DND-41 (cell line): Measurements from ENCODE around the gene IL7R.

Experiments used
- ATAC-seq: fragments of 200-7000 bp; cut with Tn5 transposase; 3 replicates; pipeline ENCODE4 v1.9.1; 2021; ENCODE audit warnings: low read depth; ENCODE audit not compliant: insufficient read depth
- DNase-seq: peaks from one replicate; pipeline ENCODE4 v3.0.0-alpha.2; 2020
- H2AFZ ChIP-seq: 2 replicates; pipeline ENCODE4 v1.6.0; 2012; ENCODE audit warnings: low read depth, low read length
- H3K27ac ChIP-seq: 2 replicates; pipeline ENCODE4 v1.5.1; 2012; ENCODE audit warnings: low read length, inconsistent platforms
- H3K27me3 ChIP-seq: fragments of 200-600 bp; sonication (generic); 2 replicates; pipeline ENCODE4 v1.6.0; 2012; ENCODE audit warnings: low read length, mild to moderate bottlenecking, inconsistent platforms; ENCODE audit not compliant: insufficient read depth, poor library complexity
- H3K36me3 ChIP-seq: 2 replicates; pipeline ENCODE4 v1.5.1; 2012; ENCODE audit warnings: low read length, inconsistent platforms; ENCODE audit not compliant: insufficient read depth
- H3K4me1 ChIP-seq: 2 replicates; pipeline ENCODE4 v1.5.1; 2012; ENCODE audit warnings: mild to moderate bottlenecking, low read length; ENCODE audit not compliant: insufficient read depth
- H3K4me2 ChIP-seq: 2 replicates; pipeline ENCODE4 v1.6.0; 2012; ENCODE audit warnings: mild to moderate bottlenecking, moderate library complexity, low read length, inconsistent platforms; ENCODE audit not compliant: insufficient read depth
- H3K4me3 ChIP-seq, 2 experiments: fragments of 200-600 bp in 1 of 2; shearing (Covaris generic) in 1 of 2; 2 replicates each; pipeline ENCODE4 v1.5.1; 2012 to 2016; ENCODE audit warnings: inconsistent platforms in 2 of 2, low read length in 2 of 2, mild to moderate bottlenecking in 2 of 2, low read depth in 1 of 2, moderate library complexity in 1 of 2
- H3K79me2 ChIP-seq: 2 replicates; pipeline ENCODE4 v1.6.0; 2012; ENCODE audit warnings: low read length, inconsistent platforms; ENCODE audit not compliant: insufficient read depth
- H3K9ac ChIP-seq: 2 replicates; pipeline ENCODE4 v1.6.0; 2012; ENCODE audit warnings: low read depth, mild to moderate bottlenecking, inconsistent platforms, low read length, moderate library complexity
- H3K9me3 ChIP-seq: 2 replicates; pipeline ENCODE4 v1.5.1; 2012; ENCODE audit warnings: low read length, moderate library complexity, mild to moderate bottlenecking, inconsistent platforms; ENCODE audit not compliant: insufficient read depth, severe bottlenecking
- H4K20me1 ChIP-seq: 2 replicates; pipeline ENCODE4 v1.6.0; 2012; ENCODE audit warnings: low read length; ENCODE audit not compliant: insufficient read depth
- EZH2 ChIP-seq: IDR thresholded peaks from 3 replicates; pipeline ENCODE4 v1.6.1; 2012; ENCODE audit warnings: borderline replicate concordance, low read depth, mild to moderate bottlenecking, moderate library complexity, low read length, inconsistent platforms; ENCODE audit not compliant: severe bottlenecking
- TF ChIP-seq, protein P1 (sequence below): IDR thresholded peaks from 2 replicates; pipeline ENCODE4 v1.5.1; 2012; ENCODE audit warnings: borderline replicate concordance, low read length, moderate library complexity, mild to moderate bottlenecking; ENCODE audit not compliant: poor library complexity, severe bottlenecking; ENCODE audit errors: extremely low read depth

Gene IL7R

DNA sequence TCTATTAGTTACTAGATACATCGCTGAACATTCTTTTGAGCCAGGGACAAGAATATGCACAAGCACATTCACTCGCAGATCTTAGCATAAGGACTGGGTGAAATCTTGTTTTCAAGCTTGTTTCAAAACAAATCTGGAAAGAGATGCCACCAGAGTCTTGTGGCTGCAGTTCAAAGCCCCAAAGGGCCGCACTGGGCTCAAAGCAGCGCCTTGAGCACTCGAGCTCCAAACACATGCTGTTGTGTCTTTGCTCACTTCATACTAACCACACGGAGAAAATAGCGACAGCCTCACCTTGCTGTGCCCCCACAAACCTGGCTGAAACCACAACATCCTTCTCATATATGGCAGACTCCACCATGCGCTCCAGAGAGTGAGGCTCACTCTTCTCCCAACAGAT, 34.2 kb upstream of the IL7R start:
- Histone ChIP-seq H2AFZ (no peak overlapping the region), H3K4me3 (no peak overlapping the region), H3K27me3 (no peaks in the 10 kb centered on the region)

DNA sequence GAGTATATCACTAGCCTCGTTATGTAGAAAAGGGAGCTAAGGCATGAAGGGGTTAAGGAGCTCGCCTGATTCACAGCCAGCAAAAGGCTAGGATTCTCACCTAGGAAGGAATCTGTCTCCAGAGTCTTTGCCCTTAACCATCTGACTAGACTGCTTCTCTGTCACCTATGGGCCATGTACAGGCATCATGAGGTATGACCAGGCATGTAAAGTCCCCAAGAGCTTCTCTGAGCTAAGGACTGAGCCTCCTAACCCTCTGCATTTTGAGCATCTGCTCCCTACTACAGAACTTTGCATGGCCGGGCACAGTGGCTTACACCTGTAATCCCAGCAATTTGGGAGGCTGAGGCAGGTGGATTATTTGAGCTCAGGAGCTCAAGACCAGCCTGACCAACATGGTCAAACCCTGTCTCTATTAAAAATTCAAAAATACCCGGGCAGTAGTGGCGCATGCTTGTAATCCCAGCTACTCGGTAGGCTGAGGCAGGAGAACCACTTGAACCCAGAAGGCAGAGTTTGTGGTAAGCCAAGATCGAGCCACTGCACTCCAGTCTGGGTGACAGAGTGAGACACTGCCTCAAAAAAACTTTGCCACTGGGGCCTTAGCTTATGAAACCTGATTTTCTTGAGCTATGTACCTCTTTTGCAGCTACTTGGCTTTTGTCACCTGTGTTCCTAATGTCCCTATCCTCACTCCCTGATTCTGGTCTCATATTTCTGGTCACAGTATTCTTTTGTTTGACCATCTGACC, 33.2 kb upstream of the IL7R start:
- Histone ChIP-seq H3K4me3 (no peak overlapping the region), H3K27me3 (no peaks in the 10 kb centered on the region), H3K79me2 (no peaks in the 10 kb centered on the region), H3K9me3 (no peaks in the 10 kb centered on the region), H3K9ac (no peak overlapping the region), H3K4me2 (no peak overlapping the region), H3K27ac (no peak overlapping the region), H2AFZ (no peak overlapping the region), H4K20me1 (no peaks in the 10 kb centered on the region), H3K36me3 (no peaks in the 10 kb centered on the region), H3K4me1 (peaks cover 10% of the 10 kb centered on the region)
- TF ChIP-seq EZH2, result no peak
- TF ChIP-seq, protein P1, sequence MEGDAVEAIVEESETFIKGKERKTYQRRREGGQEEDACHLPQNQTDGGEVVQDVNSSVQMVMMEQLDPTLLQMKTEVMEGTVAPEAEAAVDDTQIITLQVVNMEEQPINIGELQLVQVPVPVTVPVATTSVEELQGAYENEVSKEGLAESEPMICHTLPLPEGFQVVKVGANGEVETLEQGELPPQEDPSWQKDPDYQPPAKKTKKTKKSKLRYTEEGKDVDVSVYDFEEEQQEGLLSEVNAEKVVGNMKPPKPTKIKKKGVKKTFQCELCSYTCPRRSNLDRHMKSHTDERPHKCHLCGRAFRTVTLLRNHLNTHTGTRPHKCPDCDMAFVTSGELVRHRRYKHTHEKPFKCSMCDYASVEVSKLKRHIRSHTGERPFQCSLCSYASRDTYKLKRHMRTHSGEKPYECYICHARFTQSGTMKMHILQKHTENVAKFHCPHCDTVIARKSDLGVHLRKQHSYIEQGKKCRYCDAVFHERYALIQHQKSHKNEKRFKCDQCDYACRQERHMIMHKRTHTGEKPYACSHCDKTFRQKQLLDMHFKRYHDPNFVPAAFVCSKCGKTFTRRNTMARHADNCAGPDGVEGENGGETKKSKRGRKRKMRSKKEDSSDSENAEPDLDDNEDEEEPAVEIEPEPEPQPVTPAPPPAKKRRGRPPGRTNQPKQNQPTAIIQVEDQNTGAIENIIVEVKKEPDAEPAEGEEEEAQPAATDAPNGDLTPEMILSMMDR, result no peak
- DNase-seq (no peak), ATAC-seq (no peak)

More for the DNA sequence above, 34.2 kb upstream of the IL7R start:
- no peaks in the 10 kb centered on the region for H3K36me3 ChIP-seq
- no peaks in the 10 kb centered on the region for H3K9me3 ChIP-seq
- H3K27ac ChIP-seq, result no peak overlapping the region
- ATAC-seq (peak; percentile 92), DNase-seq (peak; percentile 74)
- no peak overlapping the region for H3K9ac ChIP-seq
- no peak for TF ChIP-seq EZH2
- TF ChIP-seq, protein P1, result no peak
- H3K4me1 ChIP-seq, result peaks cover 10% of the 10 kb centered on the region
- H3K4me2 ChIP-seq, result no peak overlapping the region
- H3K79me2 ChIP-seq, result no peaks in the 10 kb centered on the region
- H4K20me1 ChIP-seq, result no peaks in the 10 kb centered on the region

DNA sequence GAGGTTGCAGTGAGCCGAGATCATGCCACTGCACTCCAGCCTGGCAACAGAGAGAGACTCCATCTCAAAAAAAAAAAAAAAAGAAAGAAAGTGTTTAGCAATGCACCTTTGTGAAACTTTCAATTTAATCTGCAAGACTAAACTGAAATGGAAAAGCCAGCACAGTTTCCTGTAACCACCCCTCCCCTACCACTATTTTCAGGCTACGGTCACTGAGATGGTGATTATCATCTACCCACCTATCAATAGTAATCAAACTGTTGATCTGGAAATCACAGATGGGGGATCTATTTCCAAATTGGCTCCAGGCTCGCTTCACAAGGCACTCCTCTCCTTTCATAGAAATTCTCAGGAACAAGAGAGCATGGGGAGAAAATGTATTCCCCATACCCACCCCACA, 30.6 kb upstream of the IL7R start:
- Histone ChIP-seq H3K27me3 (no peaks in the 10 kb centered on the region), H2AFZ (no peak overlapping the region), H3K36me3 (no peaks in the 10 kb centered on the region), H3K79me2 (no peaks in the 10 kb centered on the region), H3K27ac (no peak overlapping the region), H3K9ac (no peak overlapping the region), H3K4me2 (no peak overlapping the region), H4K20me1 (no peaks in the 10 kb centered on the region), H3K9me3 (no peaks in the 10 kb centered on the region), H3K4me1 (peaks cover 20% of the 10 kb centered on the region), H3K4me3 (no peak overlapping the region)
- no peak for ATAC-seq
- no peak for DNase-seq
- TF ChIP-seq, protein P1, result no peak

DNA sequence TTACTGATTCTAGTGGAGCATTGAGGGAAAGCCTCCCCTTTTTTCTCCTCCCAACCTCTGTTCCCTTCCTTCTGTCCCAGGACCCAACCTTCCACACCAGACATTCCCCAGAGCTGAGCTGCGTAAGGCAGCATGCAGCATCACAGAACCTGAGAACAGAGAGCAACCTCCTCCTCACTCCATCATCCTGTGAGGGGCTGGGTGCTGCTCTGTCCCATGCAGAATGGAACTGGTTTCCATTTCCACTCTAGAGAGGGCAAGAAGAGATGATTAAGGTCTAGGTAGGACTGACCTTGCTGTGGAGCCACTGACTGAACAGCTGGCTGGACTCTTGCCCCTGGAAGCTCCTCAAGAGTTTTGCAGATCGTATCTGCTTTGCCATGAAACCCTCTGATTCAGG, 30.1 kb upstream of the IL7R start:
- Histone ChIP-seq H3K4me3 (no peak overlapping the region), H3K9ac (no peak overlapping the region), H3K4me2 (no peak overlapping the region), H3K9me3 (no peaks in the 10 kb centered on the region), H3K27ac (no peak overlapping the region), H3K79me2 (no peaks in the 10 kb centered on the region), H4K20me1 (no peaks in the 10 kb centered on the region), H3K4me1 (peaks cover 25% of the 10 kb centered on the region), H2AFZ (no peak overlapping the region), H3K36me3 (no peaks in the 10 kb centered on the region), H3K27me3 (no peaks in the 10 kb centered on the region)
- TF ChIP-seq, protein P1, result no peak
- TF ChIP-seq EZH2, result no peak
- DNase-seq, result no peak
- ATAC-seq, result no peak
